KOPT-K1 (cell line): Measurements from ENCODE around the gene NXF3.
"Not testable (repeated sequence)": the region's sequence is repeated elsewhere in the genome, so short reads cannot be mapped to it uniquely, and the experiment has no call there.

ENCODE experiments used
- H3K27ac ChIP-seq: fragments of 200-600 bp; sonication (generic); 2 replicates; pipeline ENCODE4 v1.5.1; 2016; ENCODE audit warnings: antibody characterized with exemption, mild to moderate bottlenecking, low read depth, low read length; ENCODE audit not compliant: poor library complexity, severe bottlenecking
- H3K36me3 ChIP-seq: fragments of 200-600 bp; sonication (generic); 2 replicates; pipeline ENCODE4 v1.5.1; 2017; ENCODE audit warnings: antibody characterized with exemption, mild to moderate bottlenecking, low read length, moderate library complexity; ENCODE audit not compliant: insufficient read depth
- H3K9me3 ChIP-seq: fragments of 200-600 bp; sonication (generic); 2 replicates; pipeline ENCODE4 v1.5.1; 2017; ENCODE audit warnings: antibody characterized with exemption, low read length, mild to moderate bottlenecking; ENCODE audit not compliant: insufficient read depth, poor library complexity, severe bottlenecking

NXF3 gene, protein sequence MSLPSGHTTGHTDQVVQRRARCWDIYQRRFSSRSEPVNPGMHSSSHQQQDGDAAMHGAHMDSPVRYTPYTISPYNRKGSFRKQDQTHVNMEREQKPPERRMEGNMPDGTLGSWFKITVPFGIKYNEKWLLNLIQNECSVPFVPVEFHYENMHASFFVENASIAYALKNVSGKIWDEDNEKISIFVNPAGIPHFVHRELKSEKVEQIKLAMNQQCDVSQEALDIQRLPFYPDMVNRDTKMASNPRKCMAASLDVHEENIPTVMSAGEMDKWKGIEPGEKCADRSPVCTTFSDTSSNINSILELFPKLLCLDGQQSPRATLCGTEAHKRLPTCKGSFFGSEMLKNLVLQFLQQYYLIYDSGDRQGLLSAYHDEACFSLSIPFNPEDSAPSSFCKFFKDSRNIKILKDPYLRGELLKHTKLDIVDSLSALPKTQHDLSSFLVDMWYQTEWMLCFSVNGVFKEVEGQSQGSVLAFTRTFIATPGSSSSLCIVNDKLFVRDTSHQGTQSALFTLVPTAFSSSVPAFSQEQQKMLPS

DNA sequence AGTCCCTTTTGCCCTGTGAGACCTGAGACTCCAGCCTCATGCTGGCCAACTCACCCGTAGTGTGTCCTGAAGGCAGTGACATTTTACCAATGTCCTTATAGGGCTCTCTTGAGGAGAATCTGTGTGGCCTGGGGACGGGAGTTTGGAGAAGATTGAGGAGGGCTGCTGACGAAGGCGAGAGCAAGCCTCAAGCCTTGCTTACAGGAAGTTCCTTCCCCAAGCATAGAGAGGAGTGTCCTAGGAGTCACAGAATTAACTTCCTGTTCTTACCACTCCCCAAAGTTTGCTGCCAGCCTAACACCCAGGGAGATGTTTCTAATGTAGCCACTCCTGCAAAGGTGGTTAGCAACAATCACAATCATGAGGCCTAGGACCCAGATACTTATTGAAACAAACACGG lies at the start of gene NXF3:
TSS of gene NXF3 (minus strand) at position 202 of the 400 bp plus-strand sequence. CDS start at position 82, 120 bp downstream.
- Histone ChIP-seq H3K9me3 (no peaks in the 10 kb centered on the region), H3K36me3 (no peaks in the 10 kb centered on the region), H3K27ac (no peak within 1 kb of the TSS)

DNA sequence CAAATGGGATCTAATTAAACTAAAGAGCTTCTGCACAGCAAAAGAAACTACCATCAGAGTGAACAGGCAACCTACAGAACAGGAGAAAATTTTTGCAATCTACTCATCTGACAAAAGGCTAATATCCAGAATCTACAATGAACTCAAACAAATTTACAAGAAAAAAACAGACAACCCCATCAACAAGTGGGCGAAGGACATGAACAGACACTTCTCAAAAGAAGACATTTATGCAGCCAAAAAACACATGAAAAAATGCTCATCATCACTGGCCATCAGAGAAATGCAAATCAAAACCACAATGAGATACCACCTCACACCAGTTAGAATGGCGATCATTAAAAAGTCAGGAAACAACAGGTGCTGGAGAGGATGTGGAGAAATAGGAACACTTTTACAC lies 43.6 kb upstream of the NXF3 start:
- not testable (repeated sequence) for H3K36me3 ChIP-seq, H3K9me3 ChIP-seq, H3K27ac ChIP-seq

DNA sequence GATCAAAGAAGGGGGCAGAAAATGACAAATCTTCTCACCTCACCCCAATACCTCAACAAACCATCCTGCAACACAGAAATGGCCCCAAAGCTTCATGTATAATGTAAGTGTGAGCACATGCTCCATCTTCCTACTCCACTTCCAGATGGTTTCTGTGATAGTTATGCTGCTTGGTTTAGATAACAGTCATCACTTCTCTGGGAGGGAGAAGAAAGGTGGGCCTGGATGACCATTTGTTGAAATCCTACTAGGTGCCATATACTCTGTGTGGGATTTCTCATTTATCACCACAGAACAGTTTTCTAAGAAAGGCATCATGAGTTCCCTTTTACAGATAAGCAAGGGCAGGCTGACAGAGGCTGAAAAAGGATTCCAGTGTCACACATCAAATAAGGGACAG lies 31.3 kb upstream of the NXF3 start:
- Histone ChIP-seq H3K27ac (no peak overlapping the region), H3K9me3 (no peaks in the 10 kb centered on the region), H3K36me3 (no peaks in the 10 kb centered on the region)

DNA sequence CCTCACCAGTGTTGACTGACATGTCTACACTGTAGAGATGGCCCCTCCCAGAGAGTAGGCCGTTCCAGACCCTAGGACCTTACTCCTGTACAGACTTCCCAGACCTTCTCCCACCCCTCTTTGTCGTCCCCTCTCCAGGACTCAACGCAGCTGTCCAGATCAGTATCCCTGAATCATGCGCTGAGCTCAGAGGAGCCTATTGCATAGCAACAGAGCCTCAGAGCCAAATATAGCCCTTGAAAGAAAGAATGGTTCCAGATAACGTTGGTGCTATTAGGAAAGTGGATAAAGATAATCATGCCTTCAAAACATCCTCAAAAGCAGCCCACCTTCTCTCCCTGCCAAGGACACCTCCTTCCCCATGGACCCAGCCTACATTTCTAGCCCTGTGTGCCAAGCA lies 27.8 kb upstream of the NXF3 start:
- Histone ChIP-seq H3K27ac (no peak overlapping the region), H3K9me3 (no peaks in the 10 kb centered on the region)

DNA sequence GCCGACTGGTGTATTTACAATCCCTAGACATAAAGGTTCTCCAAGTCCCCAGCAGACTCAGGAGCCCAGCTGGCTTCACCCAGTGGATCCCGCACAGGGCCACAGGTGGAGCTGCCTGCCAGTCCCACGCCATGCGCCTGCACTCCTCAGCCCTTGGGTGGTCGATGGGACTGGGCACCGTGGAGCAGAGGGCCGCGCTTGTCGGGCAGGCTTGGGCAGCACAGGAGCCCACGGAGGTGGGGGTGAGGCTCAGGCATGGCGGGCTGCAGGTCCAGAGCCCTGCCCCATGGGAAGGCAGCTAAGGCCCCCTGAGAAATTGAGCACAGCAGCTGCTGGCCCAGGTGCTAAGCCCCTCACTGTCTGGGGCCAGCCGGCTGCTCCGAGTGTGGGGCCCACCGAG lies 24.0 kb upstream of the NXF3 start:
- H3K27ac ChIP-seq, H3K36me3 ChIP-seq, H3K9me3 ChIP-seq: not testable (repeated sequence)

More for the DNA sequence above, 27.8 kb upstream of the NXF3 start:
- no peaks in the 10 kb centered on the region for H3K36me3 ChIP-seq

DNA sequence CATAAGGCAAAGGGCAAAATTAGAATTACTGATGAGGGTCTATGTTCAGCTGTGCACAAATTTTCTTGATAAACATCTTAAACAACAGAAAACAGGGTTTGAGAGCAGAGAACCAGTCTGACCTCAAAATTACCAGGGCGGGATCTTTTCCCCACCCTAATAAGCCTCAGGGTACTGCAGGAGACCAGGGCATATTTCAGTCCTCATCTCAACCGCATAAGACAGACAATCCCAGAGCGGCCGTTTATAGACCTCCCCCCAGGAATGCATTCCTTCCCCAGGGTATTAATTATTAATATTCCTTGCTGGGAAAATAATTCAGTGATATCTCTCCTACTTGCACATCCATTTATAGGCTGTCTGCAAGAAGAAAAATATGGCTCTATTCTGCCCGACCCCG lies 16.6 kb upstream of the NXF3 start:
- H3K36me3 ChIP-seq, H3K9me3 ChIP-seq, H3K27ac ChIP-seq: not testable (repeated sequence)

DNA sequence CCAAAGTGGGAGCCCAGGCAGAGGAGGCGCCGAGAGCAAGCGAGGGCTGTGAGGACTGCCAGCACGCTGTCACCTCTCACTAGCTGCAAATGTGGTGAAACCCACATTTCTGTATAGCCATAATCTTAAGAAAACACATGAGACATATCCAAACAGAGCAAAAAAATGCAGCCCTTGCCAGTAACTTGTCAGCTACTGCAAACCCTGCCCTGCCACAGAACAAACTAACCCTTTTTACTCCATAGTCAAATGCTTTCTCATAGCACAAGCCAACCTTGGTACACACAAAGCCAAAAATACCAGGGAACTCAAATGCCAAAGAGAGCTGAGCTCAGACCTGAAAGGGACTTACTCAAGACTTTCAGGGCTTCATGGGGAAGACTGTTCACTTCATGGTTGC lies 14.9 kb upstream of the NXF3 start:
- Histone ChIP-seq H3K9me3 (no peaks in the 10 kb centered on the region), H3K27ac (no peak overlapping the region), H3K36me3 (no peaks in the 10 kb centered on the region)

DNA sequence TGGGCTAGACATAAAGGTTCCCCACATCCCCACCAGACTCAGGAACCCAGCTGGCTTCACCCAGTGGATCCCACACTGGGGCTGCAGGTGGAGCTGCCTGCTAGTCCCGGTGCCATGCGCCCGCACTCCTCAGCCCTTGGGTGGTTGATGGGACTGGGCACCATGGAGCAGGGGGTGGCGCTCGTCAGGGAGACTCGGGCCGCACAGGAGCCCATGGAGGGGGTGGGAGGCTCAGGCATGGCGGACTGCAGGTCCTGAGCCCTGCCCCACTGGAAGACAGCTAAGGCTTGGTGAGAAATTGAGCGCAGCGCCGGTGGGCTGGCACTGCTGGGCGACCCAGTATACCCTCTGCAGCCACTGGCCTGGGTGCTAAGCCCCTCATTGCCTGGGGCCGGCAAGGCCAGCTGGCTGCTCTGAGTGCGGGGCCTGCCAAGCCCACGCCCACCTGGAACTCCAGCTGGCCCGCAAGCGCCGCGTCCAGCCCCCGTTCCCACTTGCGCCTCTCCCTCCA lies 14.3 kb upstream of the NXF3 start:
- not testable (repeated sequence) for H3K27ac ChIP-seq

DNA sequence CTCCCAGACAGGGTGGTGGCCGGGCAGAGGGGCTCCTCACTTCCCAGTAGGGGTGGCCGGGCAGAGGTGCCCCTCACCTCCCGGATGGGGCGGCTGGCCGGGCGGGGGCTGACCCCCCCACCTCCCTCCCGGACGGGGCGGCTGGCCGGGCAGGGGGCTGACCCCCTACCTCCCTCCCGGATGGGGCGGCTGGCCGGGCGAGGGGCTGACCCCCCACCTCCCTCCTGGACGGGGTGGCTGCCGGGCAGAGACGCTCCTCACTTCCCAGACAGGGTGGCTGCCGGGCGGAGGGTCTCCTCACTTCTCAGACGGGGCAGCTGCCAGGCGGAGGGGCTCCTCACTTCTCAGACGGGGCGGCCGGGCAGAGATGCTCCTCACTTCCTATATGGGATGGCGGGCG lies 11.4 kb upstream of the NXF3 start:
- H3K27ac ChIP-seq, H3K36me3 ChIP-seq, H3K9me3 ChIP-seq: not testable (repeated sequence)

More for the DNA sequence above, 14.3 kb upstream of the NXF3 start:
- not testable (repeated sequence) for H3K9me3 ChIP-seq, H3K36me3 ChIP-seq

DNA sequence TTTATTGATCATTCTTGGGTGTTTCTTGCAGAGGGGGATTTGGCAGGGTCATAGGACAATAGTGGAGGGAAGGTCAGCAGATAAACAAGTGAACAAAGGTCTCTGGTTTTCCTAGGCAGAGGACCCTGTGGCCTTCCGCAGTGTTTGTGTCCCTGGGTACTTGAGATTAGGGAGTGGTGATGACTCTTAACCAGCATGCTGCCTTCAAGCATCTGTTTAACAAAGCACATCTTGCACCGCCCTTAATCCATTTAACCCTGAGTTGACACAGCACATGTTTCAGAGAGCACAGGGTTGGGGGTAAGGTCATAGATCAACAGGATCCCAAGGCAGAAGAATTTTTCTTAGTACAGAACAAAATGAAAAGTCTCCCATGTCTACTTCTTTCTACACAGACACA lies 10.9 kb upstream of the NXF3 start:
- H3K27ac ChIP-seq, H3K36me3 ChIP-seq, H3K9me3 ChIP-seq: not testable (repeated sequence)

DNA sequence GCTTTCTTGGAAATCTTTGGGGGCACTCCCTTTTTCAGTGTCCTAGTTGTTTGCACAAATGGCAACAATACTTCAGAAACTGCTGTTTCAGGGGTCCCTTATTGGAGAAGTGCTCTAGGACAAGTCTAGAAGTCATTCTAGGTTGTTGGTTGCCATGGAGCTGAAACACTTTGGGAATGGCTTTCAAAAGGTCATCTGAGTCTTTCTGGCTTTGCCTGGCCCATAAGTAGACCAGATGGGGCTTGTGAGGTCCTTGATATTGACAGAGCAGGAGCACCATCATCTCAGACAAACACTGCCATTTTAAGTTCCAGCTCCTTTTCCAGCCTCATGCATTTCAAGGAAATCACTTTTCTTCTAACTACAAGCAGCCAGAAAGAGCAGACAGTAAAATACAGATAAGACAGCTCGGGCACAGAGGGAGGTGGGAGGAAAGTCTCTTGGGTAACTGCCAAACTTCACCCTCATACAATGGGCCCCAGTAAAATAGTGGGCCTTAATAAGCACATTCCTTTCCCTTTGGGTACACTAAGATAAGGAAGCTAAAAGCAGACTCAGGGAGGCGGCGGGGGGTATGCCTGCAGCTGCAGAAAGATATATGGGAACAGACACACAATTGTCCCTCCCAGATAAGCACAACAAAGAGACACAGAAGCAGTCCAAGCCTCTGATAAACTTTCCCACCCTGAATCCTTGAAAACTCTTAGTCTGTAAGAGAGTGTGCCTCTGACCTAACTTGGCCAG lies 8.5 kb upstream of the NXF3 start:
- Histone ChIP-seq H3K36me3 (no peaks in the 10 kb centered on the region), H3K9me3 (no peaks in the 10 kb centered on the region), H3K27ac (no peak overlapping the region)

DNA sequence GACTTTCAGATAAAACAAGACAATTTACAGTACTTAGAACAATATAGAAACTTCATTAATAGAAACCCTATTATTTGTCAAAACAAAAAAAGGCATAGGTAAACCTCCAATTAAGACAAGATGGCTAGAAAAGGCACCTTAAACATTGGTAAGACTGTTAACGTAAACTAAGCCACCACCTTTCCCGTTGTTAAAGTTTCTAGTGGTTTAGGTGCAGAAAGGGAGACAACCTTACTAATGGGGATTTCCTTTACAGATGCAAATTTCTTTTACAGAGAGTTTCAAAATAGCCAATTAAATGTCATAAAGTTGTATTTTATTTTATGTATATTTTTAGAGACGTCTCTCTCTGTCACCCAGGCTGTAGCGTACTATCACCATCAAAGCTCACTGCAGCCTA lies 7.5 kb upstream of the NXF3 start:
- Histone ChIP-seq H3K9me3 (no peaks in the 10 kb centered on the region), H3K27ac (no peak overlapping the region), H3K36me3 (no peaks in the 10 kb centered on the region)

DNA sequence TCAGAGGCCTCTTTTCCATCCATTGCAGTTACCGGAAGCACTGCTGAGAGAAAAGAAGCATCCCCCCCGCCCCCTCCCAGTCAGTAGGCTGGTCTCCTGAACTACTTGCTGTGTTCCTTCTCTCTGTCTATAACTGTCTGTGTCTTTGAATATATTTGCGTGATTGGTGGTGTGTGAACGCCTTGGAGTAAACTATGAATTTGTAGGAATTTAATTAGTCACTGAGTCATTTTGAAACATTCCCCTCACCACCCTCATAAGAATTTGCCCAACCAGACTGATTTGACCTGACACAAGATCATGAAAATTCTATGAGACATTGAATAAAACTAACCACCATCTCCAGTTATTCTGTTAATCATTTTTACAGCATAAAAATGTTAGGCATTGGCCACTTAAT lies 6.7 kb upstream of the NXF3 start:
- Histone ChIP-seq H3K36me3 (no peaks in the 10 kb centered on the region), H3K27ac (no peak overlapping the region), H3K9me3 (no peaks in the 10 kb centered on the region)

DNA sequence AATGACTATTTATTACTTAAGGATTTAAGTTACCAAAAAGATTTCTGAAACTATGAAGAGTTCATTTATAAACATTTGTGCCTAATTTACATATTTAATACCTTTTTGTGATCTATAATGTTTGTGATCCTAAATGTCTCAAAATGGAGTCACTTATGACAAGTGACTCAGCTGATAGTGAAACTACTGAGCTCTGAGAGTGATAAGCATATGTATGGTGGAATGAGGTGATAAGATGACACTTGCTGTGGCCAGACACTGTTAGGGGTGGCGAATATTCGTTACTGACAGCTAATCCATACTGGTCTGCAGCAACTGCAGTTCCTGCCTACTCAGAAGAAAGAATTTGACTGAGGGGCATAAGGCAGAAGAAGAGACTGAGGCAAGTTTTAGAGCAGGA lies 5.5 kb upstream of the NXF3 start:
- no peaks in the 10 kb centered on the region for H3K36me3 ChIP-seq
- no peak overlapping the region for H3K27ac ChIP-seq
- no peaks in the 10 kb centered on the region for H3K9me3 ChIP-seq

DNA sequence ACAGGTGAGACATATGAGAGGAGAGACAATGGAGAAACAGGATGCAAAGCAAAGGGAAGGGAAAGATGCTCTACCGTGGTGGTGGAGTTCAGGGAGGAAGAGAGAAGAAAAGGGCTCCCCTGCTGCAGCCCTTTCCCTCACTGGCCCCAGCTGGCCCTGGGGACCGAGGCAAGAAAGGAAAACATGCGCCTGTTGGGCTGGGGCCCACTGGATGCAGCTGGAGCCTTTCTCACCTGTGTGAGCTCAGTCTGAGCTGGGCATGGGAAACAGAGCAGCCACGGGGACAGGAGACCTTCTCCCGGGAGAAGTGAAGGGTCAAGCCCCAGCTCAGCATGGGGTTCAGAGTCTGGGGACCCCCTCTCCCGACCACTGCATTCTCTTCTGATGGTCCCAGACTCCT lies 11.9 kb downstream of the NXF3 start:
- H3K36me3 ChIP-seq: no peaks in the 10 kb centered on the region
- no peak overlapping the region for H3K27ac ChIP-seq
- H3K9me3 ChIP-seq: no peaks in the 10 kb centered on the region
